H9 (cell line): ENCODE results near the gene CORO1C. TPM values are rescaled to one million over a fixed set of nuclear protein-coding genes. Genes with fewer than 3 reads are reported as not detected.

Experiments
- DNase-seq: peaks from one replicate; pipeline ENCODE4 v3.0.0-alpha.2; 2017
- H2AFZ ChIP-seq: one replicate; pipeline ENCODE4 v1.6.1; 2013; ENCODE audit warnings: mild to moderate bottlenecking, low read length, control low read depth, moderate library complexity
- H2AK5ac ChIP-seq: 2 replicates; pipeline ENCODE4 v1.6.1; 2013; ENCODE audit warnings: low read length, control low read depth, mixed read lengths; ENCODE audit not compliant: insufficient read length
- H2BK120ac ChIP-seq: one replicate; pipeline ENCODE4 v1.6.1; 2013; ENCODE audit warnings: low read depth, mild to moderate bottlenecking, low read length, control low read depth, inconsistent platforms; ENCODE audit not compliant: poor library complexity, severe bottlenecking
- H2BK12ac ChIP-seq: 2 replicates; pipeline ENCODE4 v1.6.1; 2013; ENCODE audit warnings: low read length, control low read depth, mixed read lengths, low read depth; ENCODE audit not compliant: insufficient read length
- H2BK15ac ChIP-seq: 2 replicates; pipeline ENCODE4 v1.6.1; 2013; ENCODE audit warnings: low read depth, low read length, control low read depth
- H2BK20ac ChIP-seq: one replicate; pipeline ENCODE4 v1.6.1; 2013; ENCODE audit warnings: low read depth, mild to moderate bottlenecking, low read length, control low read depth, inconsistent platforms; ENCODE audit not compliant: poor library complexity, severe bottlenecking
- H2BK5ac ChIP-seq: 2 replicates; pipeline ENCODE4 v1.6.1; 2013; ENCODE audit warnings: low read length, control low read depth, mixed read lengths; ENCODE audit not compliant: insufficient read length
- H3K14ac ChIP-seq: 2 replicates; pipeline ENCODE4 v1.6.1; 2013; ENCODE audit warnings: low read length, control low read depth; ENCODE audit not compliant: insufficient read depth
- H3K18ac ChIP-seq: 2 replicates; pipeline ENCODE4 v1.6.1; 2013; ENCODE audit warnings: low read depth, mild to moderate bottlenecking, mixed read lengths, low read length, control low read depth; ENCODE audit not compliant: insufficient read length
- H3K23ac ChIP-seq: 2 replicates; pipeline ENCODE4 v1.6.1; 2013; ENCODE audit warnings: low read length, control low read depth, mixed read lengths, low read depth; ENCODE audit not compliant: insufficient read length
- H3K23me2 ChIP-seq: 2 replicates; pipeline ENCODE4 v1.6.1; 2013; ENCODE audit warnings: low read depth, mild to moderate bottlenecking, mixed read lengths, low read length, control low read depth; ENCODE audit not compliant: insufficient read length, poor library complexity, severe bottlenecking
- H3K27ac ChIP-seq: 2 replicates; pipeline ENCODE4 v1.5.1; 2013; ENCODE audit warnings: low read length, control low read depth, mixed read lengths, low read depth; ENCODE audit not compliant: insufficient read length
- H3K27me3 ChIP-seq: 2 replicates; pipeline ENCODE4 v1.6.1; 2013; ENCODE audit warnings: low read length, control low read depth, inconsistent platforms; ENCODE audit not compliant: insufficient read depth
- H3K4ac ChIP-seq: 2 replicates; pipeline ENCODE4 v1.6.1; 2013; ENCODE audit warnings: low read depth, mild to moderate bottlenecking, control low read depth, inconsistent platforms, low read length, moderate library complexity
- H3K4me1 ChIP-seq: 2 replicates; pipeline ENCODE4 v1.6.1; 2013; ENCODE audit warnings: low read length, control low read depth, inconsistent platforms; ENCODE audit not compliant: insufficient read depth
- H3K4me2 ChIP-seq: 2 replicates; pipeline ENCODE4 v1.6.1; 2013; ENCODE audit warnings: low read length, control low read depth, mixed read lengths; ENCODE audit not compliant: insufficient read length, insufficient read depth
- H3K56ac ChIP-seq: 2 replicates; pipeline ENCODE4 v1.6.1; 2013; ENCODE audit warnings: low read depth, mild to moderate bottlenecking, mixed read lengths, low read length, control low read depth; ENCODE audit not compliant: insufficient read length
- H3K79me1 ChIP-seq: 2 replicates; pipeline ENCODE4 v1.6.1; 2013; ENCODE audit warnings: low read depth, mild to moderate bottlenecking, moderate library complexity, low read length, control low read depth, inconsistent platforms; ENCODE audit not compliant: insufficient read depth, poor library complexity, severe bottlenecking
- H3K79me2 ChIP-seq: 2 replicates; pipeline ENCODE4 v1.6.1; 2013; ENCODE audit warnings: low read length, control low read depth, inconsistent platforms; ENCODE audit not compliant: insufficient read depth
- H3K9ac ChIP-seq: 2 replicates; pipeline ENCODE4 v1.6.1; 2013; ENCODE audit warnings: low read length, control low read depth, mixed read lengths; ENCODE audit not compliant: insufficient read length; ENCODE audit errors: extremely low read depth
- H3K9me3 ChIP-seq: one replicate; pipeline ENCODE4 v1.6.1; 2013; ENCODE audit warnings: low read depth, low read length, inconsistent platforms; ENCODE audit not compliant: control insufficient read depth
- H3T11ph ChIP-seq: one replicate; pipeline ENCODE4 v1.6.1; 2013; ENCODE audit warnings: mild to moderate bottlenecking, low read length, control low read depth, inconsistent platforms
- H4K20me1 ChIP-seq: one replicate; pipeline ENCODE4 v1.6.1; 2013; ENCODE audit not compliant: control insufficient read depth, insufficient read length, insufficient read depth
- H4K5ac ChIP-seq: 2 replicates; pipeline ENCODE4 v1.6.1; 2013; ENCODE audit warnings: low read depth, mild to moderate bottlenecking, mixed read lengths, low read length, control low read depth; ENCODE audit not compliant: insufficient read length
- H4K8ac ChIP-seq: replicated peaks from 2 replicates; pipeline ENCODE4 v1.6.1; 2013; ENCODE audit warnings: low read length, control low read depth, mixed read lengths, low read depth; ENCODE audit not compliant: insufficient read length
- H4K91ac ChIP-seq: 2 replicates; pipeline ENCODE4 v1.6.1; 2013; ENCODE audit warnings: low read depth, mild to moderate bottlenecking, moderate library complexity, mixed read lengths, low read length, control low read depth; ENCODE audit not compliant: insufficient read length
- H3K27ac Mint-ChIP-seq, 3 experiments: 2 replicates in 2 of 3; 3 replicates in 1 of 3; pipeline ENCODE4 v1.8.0; 2020 to 2021; ENCODE audit warnings: mixed read lengths in 3 of 3, mild to moderate bottlenecking in 1 of 3, moderate library complexity in 1 of 3
- H3K27me3 Mint-ChIP-seq: 2 replicates; pipeline ENCODE4 v1.8.0; 2021; ENCODE audit warnings: low read depth, mild to moderate bottlenecking, moderate library complexity, mixed read lengths
- H3K36me3 Mint-ChIP-seq, 3 experiments: 2 replicates in 2 of 3; 3 replicates in 1 of 3; pipeline ENCODE4 v1.8.0; 2020 to 2021; ENCODE audit warnings: low read depth in 3 of 3, mixed read lengths in 3 of 3; ENCODE audit not compliant: insufficient read depth in 1 of 3
- H3K4me1 Mint-ChIP-seq, 2 experiments: 2 replicates each; pipeline ENCODE4 v1.8.0; 2020; ENCODE audit warnings: mixed read lengths in 2 of 2
- H3K4me3 Mint-ChIP-seq, 2 experiments: 2 replicates in 1 of 2; 3 replicates in 1 of 2; pipeline ENCODE4 v1.8.0; 2020 to 2021; ENCODE audit warnings: mild to moderate bottlenecking in 2 of 2, mixed read lengths in 2 of 2, moderate library complexity in 1 of 2
- H3K9me3 Mint-ChIP-seq, 2 experiments: 2 replicates in 1 of 2; 3 replicates in 1 of 2; pipeline ENCODE4 v1.8.0; 2020; ENCODE audit warnings: mild to moderate bottlenecking in 2 of 2, mixed read lengths in 2 of 2, moderate library complexity in 1 of 2
- WGBS: extraction: QIAGEN DNeasy Blood & Tissue Kit; methylation state at CpG from one replicate; pipeline ENCODE4 v1.1.7; 2013; ENCODE audit warnings: missing lambda C conversion rate, low lambda C conversion rate, mixed read lengths; ENCODE audit not compliant: insufficient read length; ENCODE audit errors: extremely low coverage; 5-methylcytosine and 5-hydroxymethylcytosine counted together
- total RNA-seq: library from RNA; stranded (reverse); gene quantifications from 2 replicates; pipeline ENCODE4 v1.2.1, GENCODE V29; 2021
- TF ChIP-seq, protein P1 (sequence below): fragments of 200-600 bp; sonication (generic); conservative IDR thresholded peaks from 3 replicates; pipeline ENCODE4 v1.8.0; 2021; ENCODE audit warnings: antibody characterized with exemption, mild to moderate bottlenecking

Gene CORO1C
- total RNA-seq, 1 experiment from 2014 or later, result 154 TPM

DNA sequence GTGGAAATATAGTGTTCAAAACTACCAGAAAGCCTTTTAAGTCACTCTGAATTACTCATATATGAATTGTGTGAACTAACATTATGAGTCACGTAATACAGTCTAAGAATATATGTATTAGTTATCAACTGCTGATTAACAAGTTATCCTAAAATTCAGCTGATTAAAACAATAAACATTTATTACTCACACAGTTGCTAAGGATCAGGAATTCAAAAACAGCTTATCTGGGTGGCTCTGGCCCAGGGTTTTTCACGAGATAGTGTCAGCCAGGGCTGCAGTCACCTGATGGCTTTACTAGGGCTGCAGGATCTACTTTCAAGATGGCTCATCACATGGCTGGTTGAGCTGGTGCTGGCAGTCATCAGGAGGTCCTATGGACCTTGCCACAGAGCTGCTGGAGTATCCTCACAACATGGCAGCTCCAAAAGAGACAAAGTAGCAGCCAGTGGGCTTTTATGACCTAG lies 36.5 kb downstream of the CORO1C start:
- no peak overlapping the region for H2BK12ac ChIP-seq
- no peaks in the 10 kb centered on the region for H3K23me2 ChIP-seq
- H2BK15ac ChIP-seq, result no peak overlapping the region
- no peak overlapping the region for H3K23ac ChIP-seq
- H4K91ac ChIP-seq, result no peak overlapping the region
- no peak overlapping the region for H3K4me2 ChIP-seq
- H3K9me3 Mint-ChIP-seq, result no peaks in the 10 kb centered on the region
- peaks cover 4% of the 10 kb centered on the region; the same call in 1 of the 2 replicates for H3K79me2 ChIP-seq
- H3K14ac ChIP-seq, result no peak overlapping the region
- H3K4me1 Mint-ChIP-seq, result peaks cover 48 to 50% of the 10 kb centered on the region in 2 experiments
- no peak overlapping the region for H2AFZ ChIP-seq
- H4K8ac ChIP-seq, result no peak overlapping the region
- H4K20me1 ChIP-seq, result no peaks in the 10 kb centered on the region
- H3K79me1 ChIP-seq, result no peaks in the 10 kb centered on the region
- no peaks in the 10 kb centered on the region for H3K9me3 ChIP-seq
- H3K4me3 Mint-ChIP-seq, result no peak overlapping the region
- no CpG with 5 or more reads among the region's 2 CpGs for WGBS
- H3K4ac ChIP-seq, result no peak overlapping the region
- DNase-seq, result no peak
- TF ChIP-seq, protein P1, sequence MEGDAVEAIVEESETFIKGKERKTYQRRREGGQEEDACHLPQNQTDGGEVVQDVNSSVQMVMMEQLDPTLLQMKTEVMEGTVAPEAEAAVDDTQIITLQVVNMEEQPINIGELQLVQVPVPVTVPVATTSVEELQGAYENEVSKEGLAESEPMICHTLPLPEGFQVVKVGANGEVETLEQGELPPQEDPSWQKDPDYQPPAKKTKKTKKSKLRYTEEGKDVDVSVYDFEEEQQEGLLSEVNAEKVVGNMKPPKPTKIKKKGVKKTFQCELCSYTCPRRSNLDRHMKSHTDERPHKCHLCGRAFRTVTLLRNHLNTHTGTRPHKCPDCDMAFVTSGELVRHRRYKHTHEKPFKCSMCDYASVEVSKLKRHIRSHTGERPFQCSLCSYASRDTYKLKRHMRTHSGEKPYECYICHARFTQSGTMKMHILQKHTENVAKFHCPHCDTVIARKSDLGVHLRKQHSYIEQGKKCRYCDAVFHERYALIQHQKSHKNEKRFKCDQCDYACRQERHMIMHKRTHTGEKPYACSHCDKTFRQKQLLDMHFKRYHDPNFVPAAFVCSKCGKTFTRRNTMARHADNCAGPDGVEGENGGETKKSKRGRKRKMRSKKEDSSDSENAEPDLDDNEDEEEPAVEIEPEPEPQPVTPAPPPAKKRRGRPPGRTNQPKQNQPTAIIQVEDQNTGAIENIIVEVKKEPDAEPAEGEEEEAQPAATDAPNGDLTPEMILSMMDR, result no peak
- H3K27ac ChIP-seq, result no peak overlapping the region
- H3K27me3 ChIP-seq, result no peaks in the 10 kb centered on the region
- no peak overlapping the region for H3T11ph ChIP-seq
- peaks cover 15 to 38% (median 21%) of the 10 kb centered on the region in 3 experiments for H3K36me3 Mint-ChIP-seq
- H2BK20ac ChIP-seq, result no peak overlapping the region
- peaks cover 9% of the 10 kb centered on the region; the same call in 1 of the 2 replicates for H3K4me1 ChIP-seq
- no peak overlapping the region for H4K5ac ChIP-seq
- no peak overlapping the region for H2BK120ac ChIP-seq
- H3K9ac ChIP-seq, result no peak overlapping the region
- H2BK5ac ChIP-seq, result no peak overlapping the region
- H3K27me3 Mint-ChIP-seq, result no peaks in the 10 kb centered on the region
- no peak overlapping the region for H3K18ac ChIP-seq
- H3K56ac ChIP-seq, result no peak overlapping the region
- H2AK5ac ChIP-seq, result no peak overlapping the region
- no peak overlapping the region for H3K27ac Mint-ChIP-seq
